ENCODE results near the gene BANK1.
A peak's percentile ranks its signal among the peaks of the same experiment; 100 is the strongest.

Gene BANK1

DNA sequence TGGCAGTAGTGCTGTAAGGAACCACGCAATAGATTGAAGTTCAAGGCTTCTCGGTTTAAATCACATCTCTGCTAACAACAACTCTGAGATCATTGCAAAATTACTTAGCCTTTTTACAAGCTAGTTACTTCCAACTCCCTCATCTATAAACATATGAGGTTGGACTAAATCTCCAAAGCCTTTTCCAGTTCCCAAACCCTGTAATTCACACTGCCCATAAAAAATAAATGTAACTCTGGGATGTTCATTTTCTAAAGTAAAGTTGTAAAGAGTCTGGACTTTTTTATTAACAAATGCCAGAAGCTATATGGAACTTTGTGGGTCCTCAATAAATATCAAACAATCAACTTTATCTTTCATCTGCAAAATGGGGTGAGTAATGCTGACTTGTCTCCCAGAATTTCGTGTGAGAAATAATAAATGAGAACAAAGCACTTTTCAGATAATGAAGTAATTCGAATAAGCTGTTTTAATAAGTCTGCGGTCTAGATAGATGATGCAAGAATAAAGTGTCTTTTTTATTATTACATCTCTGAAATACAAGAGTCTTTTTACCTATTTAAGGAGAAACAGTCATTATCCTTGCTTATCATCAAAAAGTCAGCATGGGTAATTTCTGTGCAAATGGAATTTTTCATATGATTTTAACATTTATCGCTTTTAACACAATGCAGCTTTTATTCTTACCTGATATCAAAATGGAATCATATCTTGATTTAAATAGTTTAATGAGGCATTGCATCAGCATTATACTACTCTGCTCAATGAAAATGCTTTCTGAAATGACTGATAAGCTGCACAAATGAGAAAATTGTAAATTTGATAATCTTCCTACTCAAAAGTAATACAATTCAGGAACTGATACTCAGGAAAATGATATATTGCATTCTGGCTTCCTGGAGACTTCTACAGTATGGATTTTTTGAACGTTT, 252.6 kb downstream of the BANK1 start:
- DNase-seq = no peak

GRCh38 chr4:102047616-102048015, 257.1 kb downstream of the BANK1 start:
- DNase-seq = no peak

DNA sequence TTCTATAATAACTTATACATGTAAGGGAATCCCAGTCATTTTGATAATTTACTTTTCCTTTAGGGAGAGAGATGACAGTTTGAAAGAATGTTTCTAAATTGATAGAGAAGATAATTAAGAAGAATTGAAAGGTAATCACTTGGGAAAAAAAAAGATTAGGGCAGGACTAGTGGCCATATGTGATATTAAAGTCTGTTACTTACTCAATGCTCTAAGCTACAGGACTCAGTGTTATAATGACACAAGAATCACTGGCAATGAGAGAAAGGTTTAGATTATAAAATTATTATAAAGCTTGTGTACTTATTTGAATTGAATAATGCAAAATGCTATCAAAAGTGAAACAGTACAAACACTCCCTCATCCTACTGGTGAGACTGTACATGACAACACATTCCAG, 265.3 kb downstream of the BANK1 start:
- no peak for DNase-seq

DNA sequence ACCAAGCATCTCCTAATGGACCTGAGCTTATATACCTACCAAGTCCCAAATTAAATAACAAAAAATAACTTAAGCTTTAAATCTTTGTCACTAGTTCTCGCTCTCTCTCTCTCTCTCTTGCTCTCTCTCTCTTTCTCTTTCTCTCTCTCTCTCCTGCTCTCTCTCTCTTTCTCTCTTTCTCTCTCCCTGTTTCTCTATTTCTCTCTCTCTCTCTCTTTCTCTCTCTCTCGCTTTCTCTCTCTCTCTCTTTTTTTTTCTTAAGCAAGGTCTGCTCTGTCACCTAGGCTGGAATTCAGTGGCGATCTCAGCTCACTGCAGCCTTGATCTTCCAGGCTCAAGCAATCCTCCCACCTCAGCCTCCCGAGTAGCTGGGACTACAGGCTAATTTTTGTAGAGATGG, 266.6 kb downstream of the BANK1 start:
- no peak for DNase-seq

- DNase-seq = no peak
Observed at GRCh38 chr4:102061133-102061532, 270.6 kb downstream of the BANK1 start.

DNA sequence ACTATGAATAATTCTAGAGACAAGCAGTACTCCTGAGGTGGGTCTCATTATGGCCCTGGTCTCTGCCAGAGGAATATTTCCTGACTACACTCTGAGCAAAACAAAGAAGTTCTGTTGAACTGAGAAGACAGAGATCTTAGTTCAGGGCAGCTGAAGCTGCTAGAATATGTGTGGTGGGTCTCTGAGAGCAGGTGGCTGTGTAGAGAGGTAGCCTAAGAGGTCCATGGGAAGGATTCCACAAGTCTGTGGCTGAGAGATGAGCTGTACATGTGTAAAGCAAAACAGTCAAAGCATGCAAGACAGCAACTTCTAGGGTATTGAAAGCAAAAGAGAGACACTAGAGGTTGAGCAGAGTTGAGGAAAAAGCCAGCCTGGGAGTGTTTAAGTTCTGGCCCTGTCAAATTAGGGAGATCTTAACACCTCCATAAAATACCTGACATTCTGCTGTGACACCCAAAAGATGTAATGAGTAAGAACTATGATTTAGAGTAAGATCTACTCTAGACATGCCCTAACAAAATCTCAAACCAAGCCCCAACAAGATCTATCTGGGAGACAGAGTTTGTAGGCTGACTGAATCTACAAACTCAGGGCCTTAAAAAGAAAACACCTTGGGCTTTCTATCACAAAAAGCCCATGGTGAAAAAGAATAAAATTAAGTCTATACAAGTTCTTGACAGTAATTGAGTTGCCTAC, 274.4 kb downstream of the BANK1 start:
- DNase-seq = no peak

DNA sequence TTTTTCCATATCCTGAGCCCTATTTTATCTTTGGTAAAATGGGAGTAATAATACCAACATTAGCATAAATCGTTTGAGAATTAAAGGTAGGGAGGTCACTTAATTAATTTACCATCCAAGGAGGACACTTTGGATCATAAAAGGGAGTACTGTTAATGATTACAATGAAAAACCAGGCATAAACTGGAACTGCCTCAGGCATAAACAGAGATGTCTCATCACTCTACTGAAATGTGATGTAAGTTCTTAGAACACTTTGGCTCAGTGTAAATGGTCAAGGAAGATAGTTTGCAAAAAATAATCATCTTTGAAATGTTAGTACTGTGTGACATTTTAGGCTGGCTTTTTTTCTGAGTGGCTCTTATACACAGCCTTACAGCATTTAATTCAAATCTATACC, 286.1 kb downstream of the BANK1 start:
- no peak for DNase-seq

DNA sequence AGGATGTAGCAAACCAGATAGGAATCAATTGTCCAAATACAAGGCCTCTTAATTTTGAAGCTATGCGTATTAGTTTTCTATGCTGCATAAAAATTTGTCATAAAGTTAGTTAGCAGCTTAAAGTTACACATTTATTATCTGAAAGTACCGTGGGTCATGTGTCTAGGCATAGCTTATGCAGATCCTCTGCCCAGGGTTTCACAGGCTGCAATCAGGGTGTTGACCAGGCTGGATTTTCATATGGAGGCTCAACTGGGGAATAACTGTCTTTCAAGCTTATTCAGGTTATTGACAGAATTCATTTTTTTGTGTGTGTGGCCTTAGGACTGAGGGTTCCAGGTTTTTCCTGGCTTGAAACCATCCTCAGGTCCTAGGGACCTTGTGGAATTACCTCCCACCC, 289.7 kb downstream of the BANK1 start:
- DNase-seq = no peak

DNA sequence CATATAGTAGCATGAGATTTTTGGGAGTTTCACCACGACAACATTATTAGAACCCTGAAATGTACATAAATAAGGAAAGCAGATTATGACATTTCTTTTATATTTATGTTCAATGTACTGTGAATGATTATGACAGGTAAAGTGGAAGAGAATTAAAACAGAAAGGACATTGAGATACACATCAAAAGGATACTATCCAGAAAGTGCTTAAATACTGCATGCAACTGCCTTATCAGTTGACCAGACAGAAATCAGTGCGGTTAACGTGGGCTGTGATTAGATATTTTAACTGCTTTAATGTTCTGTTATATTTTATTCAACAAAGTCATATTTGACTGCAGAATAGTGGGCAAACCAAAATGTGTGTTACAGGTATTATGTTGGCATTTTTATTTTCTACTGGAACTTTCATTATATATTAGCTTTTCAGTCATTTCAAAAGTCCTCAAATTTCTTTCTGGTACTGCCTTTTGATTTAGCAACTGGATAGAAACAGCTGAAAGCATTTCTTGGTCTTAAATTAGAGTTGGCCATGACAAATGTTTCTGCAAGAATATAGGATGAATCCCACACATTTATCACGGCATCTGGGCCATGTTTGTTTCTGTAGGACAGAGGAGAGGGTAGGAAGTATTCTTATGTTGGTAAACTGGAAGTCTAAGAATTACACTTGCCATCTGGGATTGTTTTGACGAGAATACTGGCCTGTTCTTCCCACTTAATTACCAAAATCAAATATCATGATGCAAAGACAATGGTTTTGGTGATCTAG, 299.5 kb downstream of the BANK1 start:
- DNase-seq = no peak

GRCh38 chr4:102091656-102092055, 301.1 kb downstream of the BANK1 start:
- no peak for DNase-seq

- DNase-seq = no peak
Observed at GRCh38 chr4:102094481-102094880, 304.0 kb downstream of the BANK1 start.

GRCh38 chr4:102103368-102103767, 312.8 kb downstream of the BANK1 start:
- DNase-seq = no peak

GRCh38 chr4:102104278-102104677, 313.7 kb downstream of the BANK1 start:
- DNase-seq = peak; percentile 29

GRCh38 chr4:102105983-102106382, 315.5 kb downstream of the BANK1 start:
- DNase-seq = no peak

- DNase-seq = no peak
Observed at GRCh38 chr4:102114118-102114630, 323.6 kb downstream of the BANK1 start.

DNA sequence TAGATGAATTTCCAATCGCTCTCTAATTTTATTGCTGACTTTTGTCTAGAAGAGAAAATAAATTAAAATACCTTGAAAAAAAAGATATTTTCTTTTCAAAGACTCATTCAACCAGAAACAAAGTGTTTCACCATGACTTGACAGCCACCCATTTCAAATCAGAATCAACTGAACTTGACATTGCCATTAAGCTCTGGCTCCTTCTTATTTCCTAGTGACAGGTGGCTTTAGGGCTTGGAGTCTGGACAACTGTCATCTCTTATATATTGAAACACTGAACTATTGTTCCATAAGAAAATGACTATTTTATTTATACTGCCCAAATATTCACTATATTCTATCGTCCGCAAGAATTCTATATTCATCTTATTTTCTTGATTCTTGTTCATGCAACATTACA, 325.6 kb downstream of the BANK1 start:
- DNase-seq = no peak

DNA sequence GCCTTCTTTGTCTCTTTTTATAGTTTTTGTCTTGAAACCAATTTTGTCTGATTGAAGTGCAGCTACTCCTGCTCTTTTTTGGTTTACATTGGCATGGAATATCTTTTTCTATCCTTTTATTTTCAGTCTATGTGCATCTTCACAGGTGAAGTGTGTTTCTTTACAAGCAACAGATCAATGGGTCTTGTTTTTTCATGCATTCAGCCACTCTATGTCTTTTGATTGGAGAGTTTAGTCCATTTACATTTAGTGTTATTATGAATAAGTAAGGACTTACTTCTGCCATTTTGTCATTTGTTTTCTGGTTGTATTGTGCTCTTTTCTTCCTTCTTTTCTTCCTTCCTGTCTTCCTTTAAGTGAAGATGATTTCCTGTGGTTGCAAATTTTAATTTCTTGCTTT, 330.3 kb downstream of the BANK1 start:
- DNase-seq = no peak

Measured in kidney glomerular epithelial cell (primary cell).